Midbrain (tissue), 1 donor: ENCODE data around the gene KCNJ2.

ENCODE experiments used
- DNase-seq: peaks from one replicate; lab custom pipeline; 2025; lab: John Stamatoyannopoulos, UW

Gene KCNJ2

GRCh38 chr17:70205401-70205800 is 36.1 kb downstream of the KCNJ2 start:
- no peak for DNase-seq

- DNase-seq, result no peak
Measured at GRCh38 chr17:70206361-70207010, 37.2 kb downstream of the KCNJ2 start.

DNA sequence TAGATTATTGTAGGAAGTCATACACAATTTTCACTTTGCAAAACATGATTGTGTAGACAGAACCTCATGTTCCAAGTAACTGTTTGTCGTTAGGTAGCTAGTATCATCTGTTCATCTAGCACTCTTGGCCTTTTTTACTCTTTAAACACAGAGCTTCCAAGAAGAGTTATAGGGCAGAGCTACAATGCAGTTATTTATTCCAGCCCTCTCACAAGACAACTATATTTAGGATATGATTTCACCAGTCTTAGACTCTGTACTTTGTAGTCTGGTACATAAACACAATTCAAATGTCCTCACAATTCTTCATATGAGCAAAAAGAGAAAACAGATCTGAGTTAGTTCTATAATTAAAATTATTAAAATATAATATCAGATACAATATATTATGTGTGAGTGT is 37.9 kb downstream of the KCNJ2 start:
- DNase-seq, result no peak

DNA sequence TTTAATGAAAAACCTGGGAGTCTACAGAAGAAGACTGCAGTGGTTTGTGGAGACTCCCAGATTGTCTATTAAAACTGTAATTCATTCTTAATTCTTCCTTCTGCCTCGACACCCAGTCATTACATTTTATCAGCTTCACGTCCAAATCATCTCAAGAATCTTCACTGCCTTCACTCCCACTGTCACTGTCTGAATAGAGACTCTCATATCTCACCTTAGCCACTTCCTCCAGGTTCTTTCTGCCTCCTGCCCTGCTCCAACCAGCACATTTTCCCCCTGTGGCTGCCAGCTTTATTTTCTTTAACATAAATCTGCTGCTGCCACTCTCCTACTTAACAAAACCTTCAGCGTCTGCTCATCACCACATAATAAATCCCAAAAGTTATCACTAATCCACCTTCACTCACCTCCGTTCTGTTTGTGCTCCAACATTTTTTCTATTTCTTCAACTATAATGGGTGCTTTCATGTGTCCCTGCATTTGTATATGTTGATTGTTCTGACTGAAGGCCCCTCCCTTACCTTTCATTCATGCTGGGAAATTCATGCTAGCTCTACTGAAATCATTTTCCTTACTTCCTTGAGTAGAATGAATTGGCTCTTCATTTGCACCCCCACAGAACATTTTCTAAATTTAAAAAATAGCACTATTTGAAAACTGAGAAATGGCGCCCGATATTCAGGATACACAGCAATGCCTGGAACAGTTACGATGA is 38.9 kb downstream of the KCNJ2 start:
- no peak for DNase-seq

DNA sequence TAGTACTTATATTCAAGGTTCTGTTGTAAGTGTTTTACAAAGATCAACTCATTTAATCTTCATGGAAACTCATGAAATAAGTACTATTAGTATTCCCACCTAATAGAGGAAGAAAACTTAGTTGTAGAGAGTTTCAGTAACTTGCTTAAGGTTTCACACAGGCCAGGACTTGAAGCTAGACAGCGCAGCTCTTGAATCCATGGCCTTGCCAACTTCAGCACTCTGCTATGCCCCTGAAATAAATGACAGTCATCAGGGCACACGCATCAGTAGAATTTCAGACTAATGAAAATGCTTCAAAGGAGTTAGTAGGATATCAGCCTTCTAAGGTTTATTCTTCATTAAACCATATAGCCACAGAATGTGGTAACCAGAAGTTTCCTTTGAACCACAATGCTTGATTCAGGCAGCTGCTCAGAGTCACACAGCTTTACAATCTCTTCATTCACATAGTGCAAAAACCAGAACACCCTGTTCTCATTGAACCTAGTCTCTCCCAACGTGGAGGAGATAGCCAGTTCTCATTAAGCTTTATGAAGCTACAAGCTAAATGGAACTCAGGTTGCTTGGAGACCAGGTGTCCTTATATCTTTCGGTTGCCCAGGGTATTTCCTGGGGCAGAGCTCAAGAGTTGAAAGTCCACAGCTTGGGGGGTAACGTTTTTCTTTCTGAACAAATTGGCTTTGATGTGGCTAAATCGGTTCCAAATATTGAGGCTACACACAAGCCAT is 39.7 kb downstream of the KCNJ2 start:
- DNase-seq, result no peak

GRCh38 chr17:70215656-70216055 is 46.3 kb downstream of the KCNJ2 start:
- no peak for DNase-seq

DNA sequence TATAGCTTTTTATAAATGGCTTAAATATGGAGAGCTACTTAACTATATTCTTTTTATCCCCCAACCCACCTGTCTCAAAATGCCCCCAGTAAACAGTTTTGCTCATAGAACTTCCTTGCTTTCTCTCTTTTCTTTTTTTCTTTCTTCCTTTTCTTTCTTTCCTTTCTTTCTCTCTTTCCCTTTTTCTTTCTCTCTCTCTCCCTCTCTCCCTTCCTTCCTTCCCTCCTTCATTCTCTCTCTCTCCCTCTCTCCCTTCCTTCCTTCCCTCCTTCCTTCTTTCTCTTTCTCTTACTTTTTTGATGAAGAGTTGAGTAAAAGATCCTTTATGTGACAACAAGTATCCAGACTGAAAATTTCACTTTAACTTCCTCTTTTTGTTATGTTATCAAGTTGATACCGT is 48.2 kb downstream of the KCNJ2 start:
- DNase-seq, result no peak

DNA sequence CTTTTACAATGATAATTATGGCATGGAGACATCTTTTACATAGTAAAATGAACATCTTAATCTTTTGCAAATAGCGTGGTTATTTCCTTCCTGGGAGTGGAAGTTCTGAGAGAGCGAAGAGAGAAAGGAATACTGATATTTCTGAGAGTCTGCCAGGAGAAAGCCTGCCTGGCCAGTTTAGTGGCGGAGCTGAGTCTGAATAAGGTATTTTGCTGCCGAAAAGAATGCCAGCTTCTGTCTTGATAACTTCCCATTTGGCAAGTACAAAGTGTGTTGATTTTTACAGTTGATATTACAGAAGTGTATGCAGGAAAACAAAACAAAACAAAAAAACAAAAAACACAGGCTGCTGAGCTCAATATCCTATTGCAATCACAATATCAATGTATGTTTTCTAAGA is 55.9 kb downstream of the KCNJ2 start:
- no peak for DNase-seq
